ENCODE measurements around the gene RET.
A peak's percentile ranks its signal among the peaks of the same experiment; 100 is the strongest.
"Not testable (repeated sequence)": the region's sequence is repeated elsewhere in the genome, so short reads cannot be mapped to it uniquely, and the experiment has no call there.

RET gene

GRCh38 chr10:43077421-43078171 is 727 bp downstream of the RET start:
- DNase-seq (ENCODE audit: low read depth in 2 of 3, low spot score in 2 of 3), result no peak

- DNase-seq (ENCODE audit: low read depth in 2 of 3, low spot score in 2 of 3), result no peak
These were observed 1.5 kb downstream of the RET start for GRCh38 chr10:43078175-43078985.

- no peak for DNase-seq (ENCODE audit: low read depth in 2 of 3, low spot score in 2 of 3)
These were observed 2.1 kb downstream of the RET start for GRCh38 chr10:43078986-43079273.

- DNase-seq (ENCODE audit: low read depth in 2 of 3, low spot score in 2 of 3), result no peak
These were observed 3.0 kb downstream of the RET start for GRCh38 chr10:43079856-43080255.

- DNase-seq (ENCODE audit: low read depth in 2 of 3, low spot score in 2 of 3), result no peak
These were observed 5.2 kb downstream of the RET start for GRCh38 chr10:43082087-43082486.

GRCh38 chr10:43082746-43083145 is 5.9 kb downstream of the RET start:
- no peak for DNase-seq (ENCODE audit: low read depth in 2 of 3, low spot score in 2 of 3)

- no peak for DNase-seq (ENCODE audit: low read depth in 2 of 3, low spot score in 2 of 3)
These were observed 6.9 kb downstream of the RET start for GRCh38 chr10:43083764-43084163.

GRCh38 chr10:43084812-43085211 is 7.9 kb downstream of the RET start:
- no peak for DNase-seq (ENCODE audit: low read depth in 2 of 3, low spot score in 2 of 3)

- no peak for DNase-seq (ENCODE audit: low read depth in 2 of 3, low spot score in 2 of 3)
These were observed 9.6 kb downstream of the RET start for GRCh38 chr10:43086321-43086942.

- no peak for DNase-seq (ENCODE audit: low read depth in 2 of 3, low spot score in 2 of 3)
These were observed 12.7 kb downstream of the RET start for GRCh38 chr10:43089519-43089918.

GRCh38 chr10:43090188-43090587 is 13.3 kb downstream of the RET start:
- no peak for DNase-seq (ENCODE audit: low read depth in 2 of 3, low spot score in 2 of 3)

- DNase-seq (ENCODE audit: low read depth in 2 of 3, low spot score in 2 of 3), result no peak
These were observed 13.8 kb downstream of the RET start for GRCh38 chr10:43090664-43091063.

- no peak for DNase-seq (ENCODE audit: low read depth in 2 of 3, low spot score in 2 of 3)
These were observed 15.0 kb downstream of the RET start for GRCh38 chr10:43091846-43092245.

- DNase-seq (ENCODE audit: low read depth in 2 of 3, low spot score in 2 of 3), result no peak
These were observed 16.7 kb downstream of the RET start for GRCh38 chr10:43093423-43094076.

- DNase-seq (ENCODE audit: low read depth in 2 of 3, low spot score in 2 of 3), result no peak
These were observed 17.2 kb downstream of the RET start for GRCh38 chr10:43094085-43094484.

- not testable (repeated sequence) for DNase-seq (ENCODE audit: low read depth in 2 of 3, low spot score in 2 of 3)
These were observed 22.5 kb downstream of the RET start for GRCh38 chr10:43099339-43099738.

- no peak for DNase-seq (ENCODE audit: low read depth in 2 of 3, low spot score in 2 of 3)
These were observed 23.1 kb downstream of the RET start for GRCh38 chr10:43099928-43100327.

GRCh38 chr10:43100366-43100765 is 23.5 kb downstream of the RET start:
- DNase-seq (ENCODE audit: low read depth in 2 of 3, low spot score in 2 of 3), result no peak

GRCh38 chr10:43102063-43102828 is 25.4 kb downstream of the RET start:
- DNase-seq (ENCODE audit: low read depth in 2 of 3, low spot score in 2 of 3), result no peak

- peak; percentile 55 to 74 (median 64) for DNase-seq (ENCODE audit: low read depth in 2 of 3, low spot score in 2 of 3)
These were observed 28.5 kb downstream of the RET start for GRCh38 chr10:43105102-43105955.
